ENCODE measurements around the gene BCLAF3. TPM values are rescaled to one million over a fixed set of nuclear protein-coding genes. Genes with fewer than 3 reads are reported as not detected.

Gene BCLAF3
- total RNA-seq, 1 experiment from 2014 or later = 6.0 TPM

DNA sequence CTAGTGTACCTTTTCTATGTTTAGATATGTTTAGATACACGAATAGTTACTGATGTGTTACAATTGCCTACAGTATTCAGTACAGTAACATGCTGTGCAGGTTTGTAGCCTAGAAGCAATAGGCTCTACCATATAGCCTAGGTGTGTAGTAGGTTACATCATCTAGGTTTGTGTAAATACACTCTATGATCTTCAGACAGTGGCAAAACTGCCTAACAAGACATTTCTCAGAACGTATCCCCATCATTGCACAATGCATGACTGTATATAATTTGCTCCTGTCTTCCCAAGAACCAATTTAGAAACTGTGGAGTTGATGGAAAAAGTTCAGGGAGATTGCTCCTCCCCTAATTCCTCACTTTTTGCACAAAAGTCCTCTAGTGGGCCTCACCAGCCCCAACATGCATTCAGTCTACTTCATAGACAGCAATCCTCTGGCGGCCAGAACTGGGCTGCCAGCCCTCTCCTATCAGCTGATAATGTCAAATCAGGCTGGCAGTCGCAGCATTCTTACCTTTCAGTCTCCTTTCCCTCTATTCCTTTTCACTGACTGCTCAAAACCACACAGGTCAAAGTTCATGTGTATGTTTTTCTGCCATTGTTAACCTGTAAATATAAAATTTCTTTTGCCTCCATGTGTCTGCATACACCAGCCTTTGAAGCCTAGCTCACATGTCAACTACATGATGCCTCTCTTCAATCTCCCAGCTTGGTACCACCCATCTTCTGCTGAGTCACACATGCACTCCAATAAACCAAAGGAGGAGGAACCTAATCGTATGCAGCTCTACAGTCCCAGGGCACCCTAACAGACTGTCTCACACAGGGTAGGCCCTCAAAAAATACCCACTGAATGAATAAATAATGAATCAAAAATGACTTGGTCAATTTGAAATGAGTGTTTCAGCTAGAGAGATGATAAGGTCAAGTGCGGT is 32.0 kb downstream of the BCLAF3 start:
- Histone ChIP-seq H3K4me1 (ENCODE audit: control insufficient read depth, insufficient read depth, low read length) (no peaks in the 10 kb centered on the region), H3K27me3 (ENCODE audit: control insufficient read depth, insufficient read depth, low read length) (no peaks in the 10 kb centered on the region), H3K4me3 (ENCODE audit: low read depth in 2 of 2, low read length in 2 of 2) (no peak overlapping the region), H3K36me3 (ENCODE audit: control insufficient read depth, insufficient read depth, low read length) (no peaks in the 10 kb centered on the region), H3K9me3 (ENCODE audit: control insufficient read depth, insufficient read depth, low read depth, low read length) (no peaks in the 10 kb centered on the region), H3K27ac (ENCODE audit: low read length) (no peak overlapping the region)
- DNase-seq (ENCODE audit: low read depth, low spot score) (no peak), ATAC-seq (no peak)
- TF ChIP-seq SIN3A (IDR thresholded peaks at IDR 0.05; ENCODE audit: borderline replicate concordance, insufficient read depth, low read depth, low read length) (no peak), POLR2AphosphoS5 (IDR thresholded peaks at IDR 0.05; ENCODE audit: low read depth, low read length) (no peak), CTCF (IDR thresholded peaks at IDR 0.05) (no peak), TCF7L2 (IDR thresholded peaks at IDR 0.05; ENCODE audit: low read depth, low read length) (no peak)
- TF ChIP-seq, protein P1, sequence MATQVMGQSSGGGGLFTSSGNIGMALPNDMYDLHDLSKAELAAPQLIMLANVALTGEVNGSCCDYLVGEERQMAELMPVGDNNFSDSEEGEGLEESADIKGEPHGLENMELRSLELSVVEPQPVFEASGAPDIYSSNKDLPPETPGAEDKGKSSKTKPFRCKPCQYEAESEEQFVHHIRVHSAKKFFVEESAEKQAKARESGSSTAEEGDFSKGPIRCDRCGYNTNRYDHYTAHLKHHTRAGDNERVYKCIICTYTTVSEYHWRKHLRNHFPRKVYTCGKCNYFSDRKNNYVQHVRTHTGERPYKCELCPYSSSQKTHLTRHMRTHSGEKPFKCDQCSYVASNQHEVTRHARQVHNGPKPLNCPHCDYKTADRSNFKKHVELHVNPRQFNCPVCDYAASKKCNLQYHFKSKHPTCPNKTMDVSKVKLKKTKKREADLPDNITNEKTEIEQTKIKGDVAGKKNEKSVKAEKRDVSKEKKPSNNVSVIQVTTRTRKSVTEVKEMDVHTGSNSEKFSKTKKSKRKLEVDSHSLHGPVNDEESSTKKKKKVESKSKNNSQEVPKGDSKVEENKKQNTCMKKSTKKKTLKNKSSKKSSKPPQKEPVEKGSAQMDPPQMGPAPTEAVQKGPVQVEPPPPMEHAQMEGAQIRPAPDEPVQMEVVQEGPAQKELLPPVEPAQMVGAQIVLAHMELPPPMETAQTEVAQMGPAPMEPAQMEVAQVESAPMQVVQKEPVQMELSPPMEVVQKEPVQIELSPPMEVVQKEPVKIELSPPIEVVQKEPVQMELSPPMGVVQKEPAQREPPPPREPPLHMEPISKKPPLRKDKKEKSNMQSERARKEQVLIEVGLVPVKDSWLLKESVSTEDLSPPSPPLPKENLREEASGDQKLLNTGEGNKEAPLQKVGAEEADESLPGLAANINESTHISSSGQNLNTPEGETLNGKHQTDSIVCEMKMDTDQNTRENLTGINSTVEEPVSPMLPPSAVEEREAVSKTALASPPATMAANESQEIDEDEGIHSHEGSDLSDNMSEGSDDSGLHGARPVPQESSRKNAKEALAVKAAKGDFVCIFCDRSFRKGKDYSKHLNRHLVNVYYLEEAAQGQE (IDR thresholded peaks at IDR 0.05; ENCODE audit: insufficient read depth in 1 of 2, low read depth in 2 of 2, low read length in 1 of 2) = no peak
- in situ Hi-C loops (cut with HindIII; ENCODE audit: low pct_unique_long_range_greater_than_20kb, low sequenced_read_pairs) (no loop called here), intact Hi-C loops (cut with micrococcal nuclease; ENCODE audit: unreplicated experiment) (no loop called here)
- CTCF ChIA-PET = no interaction called here
- POLR2A ChIA-PET = no interaction called here
- no TSS peak for BruUV-seq (replicated peaks)

DNA sequence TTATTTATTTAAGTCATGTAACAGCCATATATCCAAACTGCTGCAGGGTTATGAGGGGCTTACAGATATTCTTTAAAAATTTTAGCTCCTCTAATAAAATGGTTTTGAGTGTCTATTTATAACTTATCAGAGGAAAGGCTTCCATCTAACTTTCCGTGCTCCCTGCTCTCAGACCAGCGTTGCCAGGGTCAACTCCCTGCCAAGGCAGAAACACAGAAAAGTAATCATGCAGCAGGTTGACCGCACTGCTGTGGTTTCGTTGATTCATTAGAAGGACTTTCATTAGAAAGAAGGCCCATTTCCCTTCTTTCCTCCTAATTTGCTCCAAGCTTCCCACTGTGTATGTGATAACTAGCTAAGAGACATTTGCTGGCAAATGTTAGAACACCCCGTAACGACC is 33.9 kb downstream of the BCLAF3 start:
- intact Hi-C loops (cut with micrococcal nuclease; ENCODE audit: unreplicated experiment) (no loop called here), in situ Hi-C loops (cut with HindIII; ENCODE audit: low pct_unique_long_range_greater_than_20kb, low sequenced_read_pairs) (no loop called here)
- no peaks in the 10 kb centered on the region for H3K36me3 ChIP-seq (ENCODE audit: control insufficient read depth, insufficient read depth, low read length)
- H3K27ac ChIP-seq (ENCODE audit: low read length) = no peak overlapping the region
- ChIA-PET CTCF (interaction anchor here (1.2 kb wide), 1 partner anchor 52 kb away, joined by 3 read pairs; no protein-coding TSS in a partner anchor), POLR2A (no interaction called here)
- no TSS peak for BruUV-seq (replicated peaks)
- no peaks in the 10 kb centered on the region for H3K4me1 ChIP-seq (ENCODE audit: control insufficient read depth, insufficient read depth, low read length)
- no peaks in the 10 kb centered on the region for H3K27me3 ChIP-seq (ENCODE audit: control insufficient read depth, insufficient read depth, low read length)
- no peak overlapping the region for H3K4me3 ChIP-seq (ENCODE audit: low read depth in 2 of 2, low read length in 2 of 2)
- no peak for TF ChIP-seq POLR2AphosphoS5 (IDR thresholded peaks at IDR 0.05; ENCODE audit: low read depth, low read length)
- TF ChIP-seq, protein P1 (IDR thresholded peaks at IDR 0.05; ENCODE audit: insufficient read depth in 1 of 2, low read depth in 2 of 2, low read length in 1 of 2) = no peak
- TF ChIP-seq SIN3A (IDR thresholded peaks at IDR 0.05; ENCODE audit: borderline replicate concordance, insufficient read depth, low read depth, low read length) = no peak
- no peak for TF ChIP-seq TCF7L2 (IDR thresholded peaks at IDR 0.05; ENCODE audit: low read depth, low read length)
- no peak for TF ChIP-seq CTCF (IDR thresholded peaks at IDR 0.05)
- ATAC-seq (no peak), DNase-seq (ENCODE audit: low read depth, low spot score) (no peak)
- no peaks in the 10 kb centered on the region for H3K9me3 ChIP-seq (ENCODE audit: control insufficient read depth, insufficient read depth, low read depth, low read length)
